Activated naive CD8-positive, alpha-beta T cell treated with anti-CD3 and anti-CD28 coated beads for 36 hours (primary cell): ENCODE data around the gene STAT5B. TPM values are rescaled to one million over a fixed set of nuclear protein-coding genes. Genes with fewer than 3 reads are reported as not detected.
"Not testable (repeated sequence)": the region's sequence is repeated elsewhere in the genome, so short reads cannot be mapped to it uniquely, and the experiment has no call there.

ENCODE experiments used
- DNase-seq: peaks from one replicate; pipeline ENCODE4 v3.0.0; 2021
- H3K27ac Mint-ChIP-seq: one replicate; pipeline ENCODE4 v1.8.0; 2022; ENCODE audit warnings: mild to moderate bottlenecking, moderate library complexity, mixed read lengths
- H3K27me3 Mint-ChIP-seq: one replicate; pipeline ENCODE4 v1.8.0; 2022; ENCODE audit warnings: mild to moderate bottlenecking, mixed read lengths
- H3K36me3 Mint-ChIP-seq: one replicate; pipeline ENCODE4 v1.8.0; 2021; ENCODE audit warnings: mild to moderate bottlenecking, mixed read lengths
- H3K4me1 Mint-ChIP-seq: one replicate; pipeline ENCODE4 v1.8.0; 2021; ENCODE audit warnings: mixed read lengths
- H3K4me3 Mint-ChIP-seq: one replicate; pipeline ENCODE4 v1.8.0; 2022; ENCODE audit warnings: mild to moderate bottlenecking, moderate library complexity, mixed read lengths
- H3K9me3 Mint-ChIP-seq: one replicate; pipeline ENCODE4 v1.8.0; 2022; ENCODE audit warnings: mixed read lengths
- total RNA-seq, 2 experiments: library from RNA; stranded (reverse); gene quantifications; one replicate each; pipeline ENCODE4 v1.2.3, GENCODE V29; 2021

STAT5B gene
- total RNA-seq, 2 experiments from 2014 or later = 60.7 to 68.6 TPM

DNA sequence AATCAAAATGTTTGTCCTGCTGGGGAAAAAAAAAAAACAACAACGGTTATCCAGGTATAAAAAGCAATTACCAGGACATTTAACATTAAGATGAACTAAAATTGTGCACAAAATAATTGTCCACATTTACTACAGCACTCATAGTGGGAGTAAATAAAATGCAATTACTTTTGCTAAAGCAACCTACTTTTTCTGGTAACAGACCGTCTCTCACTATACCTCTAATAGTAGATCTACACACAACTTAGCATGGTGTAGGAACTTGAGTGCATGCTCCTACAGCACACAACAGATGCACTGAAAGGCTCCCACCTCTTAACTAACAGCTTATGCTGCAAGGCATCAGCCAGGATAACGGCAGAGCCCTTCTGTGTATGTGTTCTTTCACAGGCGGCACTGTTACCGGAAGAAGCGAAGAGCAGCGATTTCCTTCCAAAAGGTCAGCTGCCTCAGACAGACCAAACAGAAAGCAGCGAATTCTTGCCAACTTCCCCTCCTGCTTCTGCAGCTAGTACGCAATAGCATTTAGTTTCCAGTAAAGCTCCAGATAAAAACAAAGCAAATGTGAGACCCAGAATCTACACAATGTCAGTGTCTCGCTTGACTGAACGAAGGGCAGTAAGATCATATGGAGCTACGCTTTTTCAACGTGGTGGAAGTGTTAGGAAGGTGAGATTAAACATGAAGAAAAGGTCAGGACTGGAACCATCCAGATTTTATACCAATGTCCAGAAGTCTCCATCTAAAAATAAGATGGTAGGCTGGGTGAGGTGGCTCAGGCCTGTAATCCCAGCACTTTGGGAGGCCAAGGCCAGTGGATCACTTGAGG, 27.6 kb downstream of the STAT5B start:
- Mint-ChIP-seq H3K27me3 (no peaks in the 10 kb centered on the region), H3K9me3 (peaks cover 5% of the 10 kb centered on the region), H3K4me3 (peak overlapping the region; percentile 77), H3K36me3 (peaks cover 4% of the 10 kb centered on the region), H3K27ac (peak overlapping the region; percentile 91), H3K4me1 (peaks cover 62% of the 10 kb centered on the region)
- peak; percentile 76 for DNase-seq

DNA sequence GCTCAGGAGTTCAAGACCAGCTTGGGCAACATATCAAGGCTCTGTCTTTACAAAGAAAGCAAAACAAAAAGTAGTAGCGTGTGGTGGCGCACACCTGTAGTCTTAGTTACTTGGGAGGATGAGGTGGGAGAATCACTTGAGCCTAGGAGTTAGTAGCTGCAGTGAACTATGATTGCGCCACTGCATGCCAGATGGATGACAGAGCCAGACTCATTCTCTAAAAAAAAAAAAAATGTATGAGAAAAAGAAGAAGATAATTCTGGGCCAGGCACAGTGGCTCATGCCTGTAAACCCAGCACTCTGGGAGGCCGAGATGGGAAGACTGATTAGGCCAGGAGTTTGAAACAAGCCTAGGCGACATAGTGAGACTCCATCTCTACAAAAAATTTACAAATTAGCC, 28.5 kb downstream of the STAT5B start:
- Mint-ChIP-seq H3K4me1 (peaks cover 58% of the 10 kb centered on the region), H3K9me3 (peaks cover 3% of the 10 kb centered on the region), H3K4me3 (peak overlapping the region; percentile 77), H3K27me3 (no peaks in the 10 kb centered on the region), H3K36me3 (peaks cover 4% of the 10 kb centered on the region), H3K27ac (peak overlapping the region; percentile 91)
- no peak for DNase-seq

DNA sequence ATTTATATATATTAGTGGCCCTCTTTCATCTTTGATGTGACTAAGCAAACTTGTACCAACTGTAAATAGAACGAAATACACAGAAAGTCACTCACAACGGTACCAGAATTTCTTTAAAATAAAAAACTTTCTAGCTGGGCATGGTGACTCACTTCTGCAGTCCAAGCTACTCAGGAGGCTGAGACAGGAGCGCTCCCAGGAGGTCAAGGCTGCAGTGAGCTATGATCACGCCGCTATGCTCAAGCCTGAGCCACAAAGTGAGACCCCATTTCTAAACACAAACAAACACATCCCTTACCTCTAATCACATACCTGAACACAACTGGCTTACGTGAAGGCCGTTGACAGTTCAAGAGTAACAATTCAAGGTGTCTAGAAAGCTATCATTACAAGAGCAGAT, 29.7 kb downstream of the STAT5B start:
- Mint-ChIP-seq H3K9me3 (peaks cover 3% of the 10 kb centered on the region), H3K36me3 (peaks cover 4% of the 10 kb centered on the region), H3K4me3 (peak overlapping the region; percentile 44), H3K27me3 (no peaks in the 10 kb centered on the region), H3K4me1 (peaks cover 51% of the 10 kb centered on the region), H3K27ac (peak overlapping the region; percentile 91)
- DNase-seq = no peak

DNA sequence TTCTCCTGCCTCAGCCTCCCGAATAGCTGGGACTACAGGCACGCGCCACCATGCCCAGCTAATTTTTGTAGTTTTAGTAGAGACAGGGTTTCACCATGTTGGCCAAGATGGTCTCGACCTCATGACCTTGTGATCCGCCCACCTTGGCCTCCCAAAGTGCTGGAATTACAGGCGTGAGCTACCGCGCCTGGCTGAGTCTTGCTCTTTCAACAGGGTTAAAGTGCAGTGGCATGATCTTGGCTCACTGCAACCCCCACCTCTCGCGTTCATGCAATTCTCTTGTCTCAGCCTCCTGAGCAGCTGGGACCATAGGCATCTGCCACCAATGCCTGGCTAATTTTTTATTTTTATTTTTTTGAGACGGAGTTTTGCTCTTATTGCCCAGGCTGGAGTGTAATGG, 31.0 kb downstream of the STAT5B start:
- peaks cover 43% of the 10 kb centered on the region for H3K4me1 Mint-ChIP-seq
- H3K27ac Mint-ChIP-seq, H3K27me3 Mint-ChIP-seq, H3K9me3 Mint-ChIP-seq, H3K4me3 Mint-ChIP-seq, H3K36me3 Mint-ChIP-seq, DNase-seq: not testable (repeated sequence)

DNA sequence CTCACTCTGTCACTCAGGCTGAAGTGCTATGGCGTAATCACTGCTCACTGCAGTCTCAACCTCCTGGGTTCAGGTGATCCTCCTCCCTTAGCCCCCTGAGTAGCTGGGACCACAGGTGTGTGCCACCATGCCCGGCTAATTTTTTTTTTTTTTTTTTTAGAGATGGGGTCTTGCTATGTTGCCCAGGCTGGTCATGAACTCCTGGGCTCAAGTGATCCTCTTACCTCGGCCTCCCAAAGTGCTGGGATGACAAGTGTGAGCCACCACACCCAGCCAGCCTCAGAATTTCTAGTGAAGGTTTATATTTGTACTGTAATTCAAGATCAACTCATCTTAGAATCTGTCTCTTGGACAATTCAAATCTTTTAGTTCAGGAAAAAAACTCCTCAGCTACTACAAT, 32.1 kb downstream of the STAT5B start:
- H3K27me3 Mint-ChIP-seq, H3K9me3 Mint-ChIP-seq, H3K27ac Mint-ChIP-seq, DNase-seq, H3K36me3 Mint-ChIP-seq, H3K4me3 Mint-ChIP-seq: not testable (repeated sequence)
- peaks cover 36% of the 10 kb centered on the region for H3K4me1 Mint-ChIP-seq

DNA sequence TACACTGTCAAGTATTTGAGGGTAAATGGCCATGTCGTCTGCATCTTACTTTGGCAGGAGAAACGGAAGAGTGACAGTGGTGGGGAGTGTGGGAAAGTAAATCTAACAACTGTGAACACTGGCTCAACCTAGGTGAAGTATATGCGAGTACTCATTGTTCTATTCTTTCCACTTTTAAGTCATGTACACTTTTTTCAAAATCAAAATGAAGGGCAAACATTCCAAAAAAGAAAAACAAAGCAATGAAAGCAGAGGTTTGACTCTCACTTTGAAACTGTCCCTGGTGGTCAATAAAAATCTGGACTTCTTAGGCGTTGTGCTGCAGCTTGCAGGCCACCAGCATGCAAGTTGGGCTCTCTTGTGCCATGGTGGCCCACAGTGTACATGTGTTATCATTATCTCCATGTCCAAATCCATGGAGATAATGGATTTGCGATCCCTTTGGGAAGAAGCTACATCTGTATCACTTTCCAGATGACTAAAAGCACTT, 32.7 kb downstream of the STAT5B start:
- Mint-ChIP-seq H3K4me3 (no peak overlapping the region), H3K27ac (no peak overlapping the region), H3K9me3 (peaks cover 3% of the 10 kb centered on the region), H3K36me3 (peaks cover 4% of the 10 kb centered on the region), H3K27me3 (no peaks in the 10 kb centered on the region), H3K4me1 (peaks cover 30% of the 10 kb centered on the region)
- DNase-seq = no peak

DNA sequence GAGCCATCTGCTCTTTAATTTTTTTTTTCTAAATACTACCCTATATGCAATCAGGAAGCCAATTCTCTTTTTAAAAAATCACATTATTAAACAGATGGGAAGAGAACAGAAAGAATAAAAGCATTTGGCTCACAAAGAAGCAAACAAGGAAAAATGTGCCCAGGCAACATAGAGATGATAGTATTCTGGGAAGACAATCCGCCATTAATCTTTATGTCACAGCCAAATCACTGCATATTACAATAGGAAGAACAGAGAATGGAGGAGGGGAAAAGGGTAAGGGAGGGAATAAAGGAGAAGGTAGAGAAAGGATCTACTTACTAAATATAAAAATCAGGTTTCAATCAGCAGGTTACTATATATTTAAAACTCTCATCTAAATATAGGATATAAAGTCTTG, 34.3 kb downstream of the STAT5B start:
- H3K36me3 Mint-ChIP-seq = peaks cover 1% of the 10 kb centered on the region
- no peak overlapping the region for H3K27ac Mint-ChIP-seq
- H3K9me3 Mint-ChIP-seq = no peaks in the 10 kb centered on the region
- H3K27me3 Mint-ChIP-seq = no peaks in the 10 kb centered on the region
- DNase-seq = no peak
- peaks cover 21% of the 10 kb centered on the region for H3K4me1 Mint-ChIP-seq
- H3K4me3 Mint-ChIP-seq = no peak overlapping the region

DNA sequence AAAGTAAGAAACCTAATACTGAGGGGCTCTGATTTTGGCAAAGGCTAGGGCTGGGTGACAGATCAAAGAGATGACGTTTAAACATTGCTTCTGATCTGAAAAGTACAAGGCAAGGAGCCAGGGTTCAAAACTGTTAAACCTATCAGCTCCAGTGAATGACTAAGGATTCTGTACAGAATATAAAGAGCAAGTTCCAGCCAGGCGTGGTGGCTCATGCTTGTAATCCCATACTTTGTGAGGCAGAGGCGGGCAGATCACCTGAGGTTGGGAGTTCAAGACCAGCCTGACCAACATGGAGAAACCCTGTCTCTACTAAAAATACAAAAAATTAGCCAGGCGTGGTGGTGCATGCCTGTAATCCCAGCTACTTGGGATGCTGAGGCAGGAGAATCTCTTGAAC, 35.3 kb downstream of the STAT5B start:
- not testable (repeated sequence) for H3K4me3 Mint-ChIP-seq, DNase-seq, H3K27me3 Mint-ChIP-seq, H3K27ac Mint-ChIP-seq, H3K36me3 Mint-ChIP-seq, H3K9me3 Mint-ChIP-seq
- peaks cover 19% of the 10 kb centered on the region for H3K4me1 Mint-ChIP-seq

DNA sequence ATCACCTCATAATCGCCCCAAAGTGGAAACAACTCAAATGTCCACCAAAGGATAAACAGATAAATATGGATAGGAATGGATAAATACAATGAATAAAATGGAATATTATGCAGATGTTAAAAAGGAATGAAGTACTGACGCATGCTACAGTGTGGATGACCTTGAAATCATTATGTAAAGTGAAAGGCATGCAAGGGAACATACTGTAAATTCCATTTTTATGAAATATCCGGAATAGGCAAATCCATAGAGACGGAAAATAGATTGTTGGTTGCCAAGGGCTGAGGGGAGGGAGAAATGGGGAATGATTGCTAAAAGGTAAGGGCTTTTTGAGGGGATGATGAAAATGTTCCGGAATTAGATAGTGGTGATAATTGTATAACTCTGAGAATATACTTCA, 36.0 kb downstream of the STAT5B start:
- H3K4me1 Mint-ChIP-seq = peaks cover 17% of the 10 kb centered on the region
- H3K9me3 Mint-ChIP-seq = no peaks in the 10 kb centered on the region
- no peaks in the 10 kb centered on the region for H3K27me3 Mint-ChIP-seq
- no peak overlapping the region for H3K27ac Mint-ChIP-seq
- H3K4me3 Mint-ChIP-seq = no peak overlapping the region
- no peak for DNase-seq
- H3K36me3 Mint-ChIP-seq = peaks cover 1% of the 10 kb centered on the region

DNA sequence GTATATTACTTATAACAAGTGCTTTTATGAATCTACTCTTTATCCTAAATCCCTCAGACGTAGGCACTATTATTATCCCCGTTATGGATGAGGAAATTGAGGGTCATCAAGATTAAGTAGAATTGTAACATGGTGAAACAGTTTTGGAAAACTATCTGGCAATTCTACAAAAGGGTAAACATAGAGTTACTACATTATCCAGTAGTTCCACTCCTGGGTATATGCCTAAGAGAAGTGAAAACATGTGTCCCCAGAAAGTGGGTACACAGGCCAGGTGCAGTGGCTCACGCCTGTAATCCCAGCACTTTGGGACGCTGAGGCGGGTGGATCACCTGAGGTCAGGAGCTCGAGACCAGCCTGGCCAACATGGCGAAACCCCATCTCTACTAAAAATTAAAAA, 36.6 kb downstream of the STAT5B start:
- not testable (repeated sequence) for H3K36me3 Mint-ChIP-seq, H3K9me3 Mint-ChIP-seq, DNase-seq, H3K27me3 Mint-ChIP-seq, H3K27ac Mint-ChIP-seq, H3K4me3 Mint-ChIP-seq
- H3K4me1 Mint-ChIP-seq = peaks cover 21% of the 10 kb centered on the region

DNA sequence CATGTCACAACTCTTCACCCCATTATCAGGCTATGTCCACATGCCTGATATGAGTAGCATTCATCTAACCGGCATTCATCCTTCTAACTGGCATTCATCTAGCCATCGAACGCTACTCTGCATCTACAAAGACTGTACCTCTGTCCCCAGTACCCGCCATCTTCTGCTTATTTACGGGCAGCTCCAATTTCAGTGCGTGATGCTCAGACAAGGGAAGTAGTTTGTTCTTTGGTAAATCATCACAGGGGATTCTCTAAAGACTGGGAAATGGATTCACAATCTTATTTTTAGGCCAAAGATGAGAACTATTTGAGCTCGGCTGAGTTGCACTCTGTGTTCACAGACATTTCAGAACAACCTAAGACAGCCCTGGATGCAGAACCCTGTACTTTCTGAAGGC, 39.4 kb downstream of the STAT5B start:
- Mint-ChIP-seq H3K27me3 (no peaks in the 10 kb centered on the region), H3K4me3 (no peak overlapping the region), H3K27ac (no peak overlapping the region), H3K4me1 (peaks cover 18% of the 10 kb centered on the region), H3K36me3 (peaks cover 2% of the 10 kb centered on the region), H3K9me3 (no peaks in the 10 kb centered on the region)
- no peak for DNase-seq

DNA sequence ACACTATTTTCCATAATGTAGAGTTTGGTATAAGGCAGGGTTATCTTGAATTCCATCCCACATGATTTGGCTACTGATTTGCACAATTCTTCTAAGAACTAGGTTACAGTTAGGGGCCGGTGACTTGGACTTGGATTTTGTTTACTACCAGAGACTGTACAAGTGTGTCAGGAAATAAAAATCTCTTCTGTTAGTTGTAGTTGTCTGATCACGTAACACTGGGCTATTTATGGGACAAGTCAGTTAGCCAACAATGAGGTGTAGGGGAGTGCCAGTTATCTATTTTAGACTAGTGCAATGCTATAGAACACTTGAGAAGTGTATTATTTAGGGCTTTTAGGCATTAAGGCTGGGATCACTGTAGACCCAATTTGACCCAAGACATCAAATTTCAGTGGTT, 42.2 kb downstream of the STAT5B start:
- DNase-seq = no peak
- H3K4me3 Mint-ChIP-seq = no peak overlapping the region
- peaks cover 2% of the 10 kb centered on the region for H3K36me3 Mint-ChIP-seq
- H3K4me1 Mint-ChIP-seq = peaks cover 21% of the 10 kb centered on the region
- no peaks in the 10 kb centered on the region for H3K9me3 Mint-ChIP-seq
- H3K27ac Mint-ChIP-seq = peak overlapping the region; percentile 23
- no peaks in the 10 kb centered on the region for H3K27me3 Mint-ChIP-seq

DNA sequence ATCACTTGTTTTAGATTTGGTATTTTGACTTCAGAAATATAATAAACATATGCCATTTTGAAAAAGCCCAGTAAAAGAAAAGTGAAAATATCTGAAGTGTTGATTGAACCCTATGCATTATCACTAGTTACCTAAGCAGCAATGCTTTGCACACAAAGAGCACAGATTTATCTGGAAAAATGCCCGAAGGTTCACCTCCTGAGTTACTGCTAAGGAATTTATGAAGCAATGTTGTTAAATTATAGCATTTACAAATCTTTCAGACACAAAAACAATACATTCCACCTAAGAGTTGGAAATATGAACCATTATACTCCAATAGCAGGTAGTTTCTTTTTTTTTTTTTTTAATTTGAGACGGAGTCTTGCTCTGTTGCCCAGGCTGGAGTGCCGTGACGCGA, 43.0 kb downstream of the STAT5B start:
- Mint-ChIP-seq H3K27me3 (no peaks in the 10 kb centered on the region), H3K4me3 (no peak overlapping the region), H3K9me3 (no peaks in the 10 kb centered on the region), H3K36me3 (peaks cover 2% of the 10 kb centered on the region), H3K4me1 (peaks cover 24% of the 10 kb centered on the region), H3K27ac (no peak overlapping the region)
- no peak for DNase-seq

DNA sequence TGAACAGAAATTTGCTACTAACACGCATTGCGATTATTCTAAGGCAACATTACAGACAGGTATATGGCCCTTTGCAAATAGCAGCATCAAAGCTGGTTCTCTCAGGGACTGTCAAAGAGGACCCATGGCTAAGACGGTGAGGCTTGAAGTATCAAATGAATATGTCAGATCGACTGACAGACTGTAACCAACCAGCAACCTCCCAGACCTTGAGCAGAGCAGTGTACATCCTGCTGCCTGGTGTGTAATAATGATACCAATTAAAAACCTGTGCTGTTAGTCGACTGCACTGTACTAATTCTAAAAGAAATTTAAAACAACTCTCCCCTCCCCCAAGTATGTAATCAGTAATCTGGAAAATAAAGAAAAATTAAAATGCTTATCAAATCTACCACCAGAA, 46.0 kb downstream of the STAT5B start:
- Mint-ChIP-seq H3K4me3 (no peak overlapping the region), H3K4me1 (peaks cover 22% of the 10 kb centered on the region), H3K9me3 (no peaks in the 10 kb centered on the region), H3K27ac (no peak overlapping the region), H3K27me3 (no peaks in the 10 kb centered on the region), H3K36me3 (peaks cover 5% of the 10 kb centered on the region)
- no peak for DNase-seq

DNA sequence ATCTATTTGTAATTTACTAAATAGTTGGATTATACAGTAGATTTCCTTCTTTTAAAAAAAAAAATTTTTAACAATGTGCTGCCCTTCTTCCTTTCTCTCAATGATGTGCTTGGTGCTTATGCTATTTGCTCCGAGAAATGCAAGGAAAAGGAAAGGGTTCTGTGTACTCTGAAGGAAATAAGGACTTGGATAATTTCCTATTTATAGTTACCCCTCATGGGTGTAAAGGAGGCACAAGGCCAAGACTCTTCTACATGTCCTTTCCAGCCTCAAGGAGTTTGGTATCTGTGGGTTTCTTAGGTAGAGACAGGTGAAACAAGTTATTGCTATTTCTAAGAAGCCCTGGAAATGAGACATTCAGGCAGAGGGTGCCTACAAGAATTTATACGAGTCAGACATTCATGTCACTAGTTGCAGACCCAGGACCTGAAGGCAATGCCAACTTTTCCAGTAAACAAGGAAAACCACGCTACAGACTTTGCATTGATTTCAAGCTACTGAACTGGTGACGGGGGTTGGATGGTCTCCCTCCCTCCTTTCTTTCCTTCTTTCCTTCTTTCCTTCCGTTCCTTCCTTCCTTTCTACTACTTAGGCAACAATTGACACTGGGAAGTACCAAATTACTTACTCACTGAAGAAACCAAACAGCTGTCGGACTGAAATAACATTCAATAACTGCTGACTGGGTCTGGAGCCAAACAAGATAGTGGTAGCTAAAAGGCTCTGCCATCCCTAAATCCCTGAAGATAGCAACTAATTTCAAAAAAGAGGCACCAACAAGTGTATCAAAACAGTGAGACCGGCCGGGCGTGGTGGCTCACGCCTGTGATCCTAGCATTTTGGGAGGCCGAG, 48.1 kb downstream of the STAT5B start:
- H3K27ac Mint-ChIP-seq = peak overlapping the region; percentile 5
- H3K4me1 Mint-ChIP-seq = peaks cover 10% of the 10 kb centered on the region
- no peaks in the 10 kb centered on the region for H3K9me3 Mint-ChIP-seq
- H3K4me3 Mint-ChIP-seq = no peak overlapping the region
- no peaks in the 10 kb centered on the region for H3K27me3 Mint-ChIP-seq
- H3K36me3 Mint-ChIP-seq = peaks cover 6% of the 10 kb centered on the region
- no peak for DNase-seq
